Bronchial epithelial cell (primary cell): ENCODE measurements around the gene HYKK. TPM values are rescaled to one million over a fixed set of nuclear protein-coding genes. Genes with fewer than 3 reads are reported as not detected.
A peak's percentile ranks its signal among the peaks of the same experiment; 100 is the strongest.

ENCODE experiments used
- DNase-seq: peaks from one replicate; pipeline ENCODE4 v3.0.0-alpha.2; 2010; ENCODE audit warnings: low read depth
- FAIRE-seq: peaks from 2 replicates; lab custom pipeline; 2011; peaks lifted over from hg19 to GRCh38; lab: Jason Lieb, UNC
- H3K27me3 ChIP-seq: 2 replicates; pipeline ENCODE4 v1.5.1; 2011; ENCODE audit warnings: low read length; ENCODE audit not compliant: control insufficient read depth, insufficient read depth
- H3K36me3 ChIP-seq: 2 replicates; pipeline ENCODE4 v1.5.1; 2011; ENCODE audit warnings: low read length; ENCODE audit not compliant: control insufficient read depth, insufficient read depth
- H3K4me3 ChIP-seq: 2 replicates; pipeline ENCODE4 v1.5.1; 2011; ENCODE audit warnings: mild to moderate bottlenecking, low read depth, low read length, control low read depth
- CTCF ChIP-seq: IDR thresholded peaks from 2 replicates; pipeline ENCODE4 v1.5.1; 2011; ENCODE audit warnings: mild to moderate bottlenecking, moderate library complexity, low read length, control low read depth, inconsistent platforms; ENCODE audit not compliant: insufficient read depth, severe bottlenecking
- total RNA-seq: library from RNA; depleted of rRNA; stranded (reverse); fragments of >200 nt; gene quantifications from 2 replicates; pipeline ENCODE4 v1.2.1, GENCODE V29; 2014

HYKK gene
- total RNA-seq, 1 donor from 2014 or later = 1.3 TPM

DNA sequence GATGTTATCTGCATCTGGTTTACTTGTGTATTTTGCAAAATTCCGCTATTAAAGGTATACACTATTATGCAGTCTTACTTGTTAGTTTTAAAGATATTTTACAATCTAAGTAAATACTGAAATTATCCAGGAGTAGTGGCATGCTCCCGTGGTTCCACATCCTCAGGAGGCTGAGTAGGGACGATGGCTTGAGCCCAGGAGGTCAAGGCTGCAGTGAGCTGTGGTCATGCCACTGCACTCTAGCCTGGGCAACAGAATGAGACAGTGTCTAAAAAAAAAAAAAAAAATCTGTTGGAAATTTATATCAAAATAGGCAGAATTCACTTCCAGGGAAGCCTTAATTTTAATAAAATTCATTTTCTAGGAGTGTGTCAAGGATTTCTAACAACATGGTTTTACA lies 27.7 kb upstream of the HYKK start:
- Histone ChIP-seq H3K36me3 (peaks cover 5% of the 10 kb centered on the region), H3K27me3 (no peaks in the 10 kb centered on the region), H3K4me3 (no peak overlapping the region)
- DNase-seq = no peak
- no peak for TF ChIP-seq CTCF
- FAIRE-seq = no peak

GRCh38 chr15:78481917-78482316 lies 25.5 kb upstream of the HYKK start:
- H3K4me3 ChIP-seq = no peak overlapping the region
- TF ChIP-seq CTCF = no peak
- no peaks in the 10 kb centered on the region for H3K27me3 ChIP-seq
- DNase-seq (no peak), FAIRE-seq (no peak)
- H3K36me3 ChIP-seq = peaks cover 10% of the 10 kb centered on the region

DNA sequence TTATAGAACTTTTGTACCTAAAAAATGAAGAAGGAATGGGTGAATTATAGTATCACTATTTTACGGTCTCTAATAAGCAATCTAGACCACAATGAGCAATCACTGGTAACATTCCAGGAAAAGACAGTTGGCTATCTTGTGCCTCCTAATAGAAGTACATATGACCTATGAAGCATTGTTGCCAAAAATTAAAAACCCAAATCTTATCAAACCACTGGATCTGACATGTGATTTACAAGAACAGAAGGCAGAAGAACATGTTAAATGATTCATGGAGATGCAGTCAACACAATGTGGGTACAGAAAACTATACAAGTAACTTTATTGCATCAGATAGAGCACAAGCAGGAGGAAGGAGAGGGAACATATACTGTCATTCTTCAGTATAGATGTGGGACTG lies 14.5 kb upstream of the HYKK start:
- FAIRE-seq = no peak
- Histone ChIP-seq H3K27me3 (no peaks in the 10 kb centered on the region), H3K36me3 (peaks cover 8% of the 10 kb centered on the region), H3K4me3 (no peak overlapping the region)
- no peak for TF ChIP-seq CTCF
- DNase-seq = no peak

- Histone ChIP-seq H3K4me3 (no peak overlapping the region), H3K27me3 (no peaks in the 10 kb centered on the region), H3K36me3 (peaks cover 2% of the 10 kb centered on the region)
- no peak for DNase-seq
- no peak for TF ChIP-seq CTCF
- FAIRE-seq = no peak
These were observed 5.5 kb upstream of the HYKK start for GRCh38 chr15:78501857-78502256.

- no peak for FAIRE-seq
- H3K4me3 ChIP-seq = no peak overlapping the region
- no peaks in the 10 kb centered on the region for H3K36me3 ChIP-seq
- DNase-seq = no peak
- no peaks in the 10 kb centered on the region for H3K27me3 ChIP-seq
- TF ChIP-seq CTCF = no peak
These were observed 4.7 kb upstream of the HYKK start for GRCh38 chr15:78502641-78503040.

- FAIRE-seq (no peak), DNase-seq (no peak)
- Histone ChIP-seq H3K4me3 (peak overlapping the region; percentile 89), H3K27me3 (no peaks in the 10 kb centered on the region), H3K36me3 (no peaks in the 10 kb centered on the region)
- no peak for TF ChIP-seq CTCF
These were observed 419 bp downstream of the HYKK start for GRCh38 chr15:78507831-78508160.
